Type B pancreatic cell (in vitro differentiated cells): ENCODE measurements around the gene CD164. TPM values are rescaled to one million over a fixed set of nuclear protein-coding genes. Genes with fewer than 3 reads are reported as not detected.
"Not testable (repeated sequence)": the region's sequence is repeated elsewhere in the genome, so short reads cannot be mapped to it uniquely, and the experiment has no call there.

ENCODE experiments used
- DNase-seq: peaks from one replicate; pipeline ENCODE4 v3.0.0; 2021; ENCODE audit warnings: mixed read lengths; ENCODE audit not compliant: unreplicated experiment; ENCODE audit errors: extremely low spot score
- H3K27ac Mint-ChIP-seq: 2 replicates; pipeline ENCODE4 v1.8.0; 2021; ENCODE audit warnings: mild to moderate bottlenecking, mixed read lengths
- H3K27me3 Mint-ChIP-seq: 2 replicates; pipeline ENCODE4 v1.8.0; 2021; ENCODE audit warnings: mixed read lengths
- H3K36me3 Mint-ChIP-seq: 2 replicates; pipeline ENCODE4 v1.8.0; 2021; ENCODE audit warnings: mixed read lengths
- H3K4me1 Mint-ChIP-seq: one replicate; pipeline ENCODE4 v1.8.0; 2021; ENCODE audit warnings: mixed read lengths; ENCODE audit not compliant: unreplicated experiment
- H3K4me3 Mint-ChIP-seq: 2 replicates; pipeline ENCODE4 v1.8.0; 2021; ENCODE audit warnings: mild to moderate bottlenecking, mixed read lengths
- H3K9me3 Mint-ChIP-seq: 2 replicates; pipeline ENCODE4 v1.8.0; 2021; ENCODE audit warnings: mixed read lengths
- total RNA-seq: library from RNA; stranded (reverse); gene quantifications from 2 replicates; pipeline ENCODE4 v1.2.1, GENCODE V29; 2021; ENCODE audit warnings: low replicate concordance
- TF ChIP-seq, protein P1 (sequence below): fragments of 200-600 bp; sonication (generic); conservative IDR thresholded peaks from 2 replicates; pipeline ENCODE4 v1.5.0; 2021; ENCODE audit warnings: antibody characterized with exemption, mild to moderate bottlenecking

The CD164 gene
- total RNA-seq, 1 donor from 2014 or later = 230 TPM

DNA sequence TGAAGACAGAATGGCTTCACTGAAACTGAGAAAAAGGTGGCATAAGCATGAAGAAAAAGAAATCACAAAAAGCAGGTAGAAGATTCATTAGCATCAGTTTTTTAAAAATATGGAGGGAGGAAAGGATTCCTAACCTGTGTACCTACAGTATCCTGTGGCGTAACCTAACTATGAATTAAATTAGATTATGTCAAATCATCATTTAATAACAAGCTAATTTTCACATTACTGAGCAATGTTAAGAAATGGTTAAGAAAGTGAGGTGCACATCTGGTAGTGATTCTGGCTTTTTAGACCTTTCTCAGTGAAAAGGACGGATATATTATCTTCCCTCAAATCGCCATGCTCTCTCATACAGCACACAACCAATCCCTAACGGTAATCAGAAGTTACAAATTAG, 12.5 kb downstream of the CD164 start:
- peaks cover 40% of the 10 kb centered on the region for H3K36me3 Mint-ChIP-seq
- no peak overlapping the region for H3K4me3 Mint-ChIP-seq
- TF ChIP-seq, protein P1, sequence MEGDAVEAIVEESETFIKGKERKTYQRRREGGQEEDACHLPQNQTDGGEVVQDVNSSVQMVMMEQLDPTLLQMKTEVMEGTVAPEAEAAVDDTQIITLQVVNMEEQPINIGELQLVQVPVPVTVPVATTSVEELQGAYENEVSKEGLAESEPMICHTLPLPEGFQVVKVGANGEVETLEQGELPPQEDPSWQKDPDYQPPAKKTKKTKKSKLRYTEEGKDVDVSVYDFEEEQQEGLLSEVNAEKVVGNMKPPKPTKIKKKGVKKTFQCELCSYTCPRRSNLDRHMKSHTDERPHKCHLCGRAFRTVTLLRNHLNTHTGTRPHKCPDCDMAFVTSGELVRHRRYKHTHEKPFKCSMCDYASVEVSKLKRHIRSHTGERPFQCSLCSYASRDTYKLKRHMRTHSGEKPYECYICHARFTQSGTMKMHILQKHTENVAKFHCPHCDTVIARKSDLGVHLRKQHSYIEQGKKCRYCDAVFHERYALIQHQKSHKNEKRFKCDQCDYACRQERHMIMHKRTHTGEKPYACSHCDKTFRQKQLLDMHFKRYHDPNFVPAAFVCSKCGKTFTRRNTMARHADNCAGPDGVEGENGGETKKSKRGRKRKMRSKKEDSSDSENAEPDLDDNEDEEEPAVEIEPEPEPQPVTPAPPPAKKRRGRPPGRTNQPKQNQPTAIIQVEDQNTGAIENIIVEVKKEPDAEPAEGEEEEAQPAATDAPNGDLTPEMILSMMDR = no peak
- DNase-seq = no peak
- H3K9me3 Mint-ChIP-seq = no peaks in the 10 kb centered on the region
- H3K27ac Mint-ChIP-seq = no peak overlapping the region
- no peaks in the 10 kb centered on the region for H3K27me3 Mint-ChIP-seq
- peaks cover 3% of the 10 kb centered on the region for H3K4me1 Mint-ChIP-seq

DNA sequence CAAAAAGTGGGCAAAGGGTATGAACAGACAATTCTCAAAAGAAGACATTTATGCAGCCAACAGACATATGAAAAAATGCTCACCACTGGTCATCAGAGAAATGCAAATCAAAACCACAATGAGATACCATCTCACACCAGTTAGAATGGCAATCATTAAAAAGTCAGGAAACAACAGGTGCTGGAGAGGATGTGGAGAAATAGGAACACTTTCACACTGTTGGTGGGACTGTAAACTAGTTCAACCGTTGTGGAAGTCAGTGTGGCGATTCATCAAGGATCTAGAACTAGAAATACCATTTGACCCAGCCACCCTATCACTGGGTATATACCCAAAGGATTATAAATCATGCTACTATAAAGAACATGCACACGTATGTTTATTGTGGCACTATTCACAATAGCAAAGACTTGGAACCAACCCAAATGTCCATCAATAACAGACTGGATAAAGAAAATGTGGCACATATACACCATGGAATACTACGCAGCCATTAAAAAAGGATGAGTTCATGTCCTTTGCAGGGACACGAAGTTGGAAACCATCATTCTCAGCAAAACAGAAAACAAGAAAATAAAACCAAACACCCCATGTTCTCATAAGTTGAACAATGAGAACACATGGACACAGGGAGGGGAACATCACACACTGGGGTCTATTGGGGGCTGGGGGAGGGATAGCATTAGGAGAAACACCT, 17.7 kb downstream of the CD164 start:
- H3K36me3 Mint-ChIP-seq = peaks cover 53% of the 10 kb centered on the region
- H3K4me1 Mint-ChIP-seq, DNase-seq, H3K4me3 Mint-ChIP-seq, H3K27me3 Mint-ChIP-seq: not testable (repeated sequence)
- peak overlapping the region; percentile 27 for H3K27ac Mint-ChIP-seq
- peaks cover 12% of the 10 kb centered on the region for H3K9me3 Mint-ChIP-seq

DNA sequence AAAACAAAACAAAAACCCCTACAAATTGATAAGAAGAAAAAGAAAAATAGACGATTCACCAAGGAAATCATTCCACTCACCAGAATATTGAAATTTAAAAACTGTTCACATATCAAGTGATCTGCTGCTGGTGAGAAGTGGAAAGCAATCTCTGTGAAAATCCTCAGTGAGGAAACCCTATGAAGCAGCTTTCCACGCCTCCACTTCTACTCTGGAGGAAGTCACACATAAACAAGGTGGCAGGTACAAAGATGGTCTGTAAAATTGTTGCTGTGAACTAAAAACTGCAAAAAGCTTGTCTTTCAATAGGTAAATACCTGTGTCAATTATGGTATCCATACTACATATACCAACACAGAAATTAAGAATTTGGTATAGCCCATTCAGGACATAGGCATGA, 18.5 kb downstream of the CD164 start:
- Mint-ChIP-seq H3K4me1 (no peaks in the 10 kb centered on the region), H3K9me3 (peaks cover 12% of the 10 kb centered on the region), H3K4me3 (no peak overlapping the region), H3K27ac (peak overlapping the region; percentile 27), H3K27me3 (no peaks in the 10 kb centered on the region), H3K36me3 (peaks cover 58% of the 10 kb centered on the region)
- TF ChIP-seq, protein P1 = no peak
- no peak for DNase-seq

DNA sequence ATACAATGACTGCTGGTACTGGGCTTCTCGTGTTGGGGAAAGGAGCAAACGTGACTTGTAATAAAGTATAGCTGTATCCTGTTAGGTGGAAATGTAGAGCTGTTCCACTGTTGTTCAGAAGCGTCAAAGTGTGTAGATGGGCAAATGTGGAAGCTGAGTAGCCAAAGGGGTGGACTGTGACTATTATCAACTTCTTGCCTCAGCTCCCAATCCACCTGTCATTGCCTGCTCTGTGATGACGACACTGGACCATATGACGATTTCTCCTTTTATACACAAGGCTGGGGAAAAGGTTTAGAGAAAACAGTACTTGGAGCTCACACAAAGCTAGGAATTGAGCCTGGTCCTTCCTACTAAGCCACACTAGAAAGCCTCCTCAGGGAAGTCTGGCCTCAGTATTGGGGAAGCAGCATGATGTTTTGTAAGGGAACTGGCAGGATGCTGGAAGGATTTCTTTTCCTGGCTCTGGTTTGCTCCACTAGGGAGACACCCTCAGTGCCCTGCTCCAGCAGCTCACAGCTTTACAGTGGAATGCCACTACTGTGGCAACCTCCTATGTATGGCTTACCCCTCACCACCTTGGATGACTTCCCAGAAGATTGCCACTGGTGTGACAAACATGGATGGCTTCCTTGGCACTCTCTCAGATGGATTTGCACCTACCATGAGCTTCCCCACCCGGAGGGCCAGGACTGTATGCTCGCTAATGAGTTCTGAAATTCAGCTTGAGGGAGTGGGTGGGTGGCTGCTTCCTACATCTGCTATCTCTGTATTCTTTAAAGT, 20.0 kb downstream of the CD164 start:
- no peak overlapping the region for H3K27ac Mint-ChIP-seq
- peaks cover 67% of the 10 kb centered on the region for H3K36me3 Mint-ChIP-seq
- H3K9me3 Mint-ChIP-seq = peaks cover 12% of the 10 kb centered on the region
- TF ChIP-seq, protein P1 = no peak
- no peak overlapping the region for H3K4me3 Mint-ChIP-seq
- no peaks in the 10 kb centered on the region for H3K4me1 Mint-ChIP-seq
- no peak for DNase-seq
- H3K27me3 Mint-ChIP-seq = no peaks in the 10 kb centered on the region

DNA sequence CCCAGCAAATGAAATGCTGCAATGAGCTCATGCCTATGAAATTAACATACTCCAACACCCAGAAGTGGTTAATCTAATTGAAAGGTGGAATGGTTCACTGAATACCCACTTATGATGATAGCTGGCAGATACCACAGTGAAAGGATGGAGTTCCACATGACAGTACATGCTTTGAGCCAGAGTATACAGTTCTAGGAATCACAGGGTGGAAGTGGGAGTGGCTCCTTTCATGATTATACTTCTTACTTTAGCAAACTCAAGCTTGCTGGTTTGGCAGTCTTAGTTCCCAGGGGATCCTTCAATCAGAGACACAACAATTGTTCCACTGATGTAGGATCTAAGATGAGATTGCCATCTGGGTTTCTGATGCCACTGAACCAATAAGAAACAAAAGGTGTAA, 21.5 kb downstream of the CD164 start:
- Mint-ChIP-seq H3K4me3 (no peak overlapping the region), H3K4me1 (no peaks in the 10 kb centered on the region), H3K27ac (no peak overlapping the region), H3K9me3 (peaks cover 12% of the 10 kb centered on the region), H3K27me3 (no peaks in the 10 kb centered on the region), H3K36me3 (peaks cover 67% of the 10 kb centered on the region)
- TF ChIP-seq, protein P1 = no peak
- DNase-seq = no peak

DNA sequence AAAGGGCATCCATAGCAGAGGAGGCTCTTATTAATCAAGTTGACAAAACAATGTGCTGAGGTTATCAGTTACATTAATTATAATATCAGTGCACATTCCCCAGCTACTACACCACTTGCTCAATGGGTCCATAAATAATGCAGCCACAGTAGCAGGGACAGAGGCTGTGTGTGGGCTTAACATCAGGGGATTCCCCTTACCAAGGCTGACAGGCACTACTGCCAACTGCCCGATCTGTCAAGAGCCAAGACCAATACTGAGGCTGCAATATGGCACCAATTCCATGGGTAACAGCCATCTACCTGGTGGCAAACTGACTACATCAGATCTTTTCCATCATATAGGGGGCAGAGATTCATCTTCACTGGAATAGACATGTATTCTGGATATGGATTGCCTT, 22.0 kb downstream of the CD164 start:
- H3K27ac Mint-ChIP-seq = no peak overlapping the region
- H3K4me3 Mint-ChIP-seq = no peak overlapping the region
- H3K9me3 Mint-ChIP-seq = peaks cover 12% of the 10 kb centered on the region
- no peaks in the 10 kb centered on the region for H3K27me3 Mint-ChIP-seq
- no peaks in the 10 kb centered on the region for H3K4me1 Mint-ChIP-seq
- peaks cover 72% of the 10 kb centered on the region for H3K36me3 Mint-ChIP-seq
- no peak for DNase-seq
- TF ChIP-seq, protein P1 = no peak
